ENCODE measurements around the gene TACO1. TPM values are rescaled to one million over a fixed set of nuclear protein-coding genes. Genes with fewer than 3 reads are reported as not detected.

TACO1 gene
- total RNA-seq, 4 donors from 2014 or later: 28.7 to 37.4 (median 30.6) TPM

DNA sequence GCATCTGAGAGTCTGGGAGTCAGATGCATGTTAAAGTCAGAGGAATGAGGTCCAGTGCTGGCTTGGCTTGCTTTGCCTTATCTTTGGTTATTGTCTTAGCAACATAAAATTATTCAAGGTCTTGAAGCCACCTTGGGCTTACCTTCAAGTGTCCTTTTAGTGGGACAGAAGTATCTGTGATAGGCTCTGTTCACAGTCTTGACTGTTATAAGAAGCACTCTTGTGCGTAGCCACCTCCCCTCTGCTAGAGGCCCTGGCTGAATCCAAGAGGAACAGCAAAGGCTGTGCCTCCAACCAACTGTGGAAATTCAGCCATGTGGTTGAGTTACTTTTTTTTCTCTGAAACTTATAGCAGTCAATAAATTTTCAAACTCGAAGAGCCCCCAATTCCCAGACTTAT lies 13.0 kb downstream of the TACO1 start:
- Histone ChIP-seq H3K4me1 (no peaks in the 10 kb centered on the region), H3K9me3 (no peaks in the 10 kb centered on the region), H3K4me3 (no peak overlapping the region), H3K27me3 (no peaks in the 10 kb centered on the region), H3K27ac (no peak overlapping the region), H3K36me3 (peaks cover 0 to 21% of the 10 kb centered on the region in 2 donors)
- no peak for TF ChIP-seq POLR2A (IDR thresholded peaks at IDR 0.05)
- TF ChIP-seq, protein P1, sequence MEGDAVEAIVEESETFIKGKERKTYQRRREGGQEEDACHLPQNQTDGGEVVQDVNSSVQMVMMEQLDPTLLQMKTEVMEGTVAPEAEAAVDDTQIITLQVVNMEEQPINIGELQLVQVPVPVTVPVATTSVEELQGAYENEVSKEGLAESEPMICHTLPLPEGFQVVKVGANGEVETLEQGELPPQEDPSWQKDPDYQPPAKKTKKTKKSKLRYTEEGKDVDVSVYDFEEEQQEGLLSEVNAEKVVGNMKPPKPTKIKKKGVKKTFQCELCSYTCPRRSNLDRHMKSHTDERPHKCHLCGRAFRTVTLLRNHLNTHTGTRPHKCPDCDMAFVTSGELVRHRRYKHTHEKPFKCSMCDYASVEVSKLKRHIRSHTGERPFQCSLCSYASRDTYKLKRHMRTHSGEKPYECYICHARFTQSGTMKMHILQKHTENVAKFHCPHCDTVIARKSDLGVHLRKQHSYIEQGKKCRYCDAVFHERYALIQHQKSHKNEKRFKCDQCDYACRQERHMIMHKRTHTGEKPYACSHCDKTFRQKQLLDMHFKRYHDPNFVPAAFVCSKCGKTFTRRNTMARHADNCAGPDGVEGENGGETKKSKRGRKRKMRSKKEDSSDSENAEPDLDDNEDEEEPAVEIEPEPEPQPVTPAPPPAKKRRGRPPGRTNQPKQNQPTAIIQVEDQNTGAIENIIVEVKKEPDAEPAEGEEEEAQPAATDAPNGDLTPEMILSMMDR (IDR thresholded peaks at IDR 0.05 in 4 of 5, conservative IDR thresholded peaks at IDR 0.05 in 1 of 5): no peak
- in situ Hi-C loops (cut with MboI; ENCODE audit: low sequenced_read_pairs in 4 of 4) (loop anchor here (5.0 kb wide), 1 partner anchor 191 kb away; no protein-coding TSS in a partner anchor), intact Hi-C loops (cut with DNase I; ENCODE audit: low total_unique reads) (no loop called here)
- no peak for ATAC-seq
- DNase-seq: no peak

DNA sequence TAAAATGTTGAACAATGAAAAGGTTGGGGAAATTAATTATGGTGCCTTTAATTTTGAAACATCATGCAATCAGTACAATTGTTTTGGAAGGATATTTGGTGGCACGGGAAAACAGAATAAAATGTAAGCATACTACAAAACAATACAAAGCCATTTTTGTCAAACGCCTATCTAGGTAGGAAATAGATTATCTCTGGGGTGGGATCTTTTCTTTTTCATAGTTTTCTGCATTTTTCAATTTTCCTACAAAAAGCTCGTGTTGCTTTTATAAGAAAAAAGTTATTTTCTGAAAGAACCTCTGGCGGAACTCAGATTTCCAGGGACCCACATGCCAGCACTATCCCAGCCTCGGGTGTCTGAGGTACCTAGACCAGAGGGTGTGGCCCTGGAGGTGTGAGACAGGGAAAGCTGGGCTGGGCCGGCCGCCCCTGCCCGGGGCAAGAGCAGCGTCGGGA lies 20.6 kb downstream of the TACO1 start:
- no peaks in the 10 kb centered on the region for H3K27me3 ChIP-seq
- no peaks in the 10 kb centered on the region for H3K36me3 ChIP-seq
- H3K4me3 ChIP-seq: peak overlapping the region; percentile 67 to 73 (median 70)
- in situ Hi-C loops (cut with MboI; ENCODE audit: low sequenced_read_pairs in 4 of 4) (no loop called here), intact Hi-C loops (cut with DNase I; ENCODE audit: low total_unique reads) (loop anchor here (5.0 to 10.0 kb wide), 3 partner anchors 76 to 221 kb away; partner anchors contain the start of genes SMARCD2 and STRADA)
- peaks cover 33 to 35% of the 10 kb centered on the region in 2 donors for H3K4me1 ChIP-seq
- H3K9me3 ChIP-seq: no peaks in the 10 kb centered on the region
- TF ChIP-seq, protein P1 (IDR thresholded peaks at IDR 0.05 in 4 of 5, conservative IDR thresholded peaks at IDR 0.05 in 1 of 5): no peak
- no peak for TF ChIP-seq POLR2A (IDR thresholded peaks at IDR 0.05)
- H3K27ac ChIP-seq: peak overlapping the region; percentile 83 to 88 (median 86)
- DNase-seq: no peak
- ATAC-seq: peak in 1 of 2 donors; percentile 0

DNA sequence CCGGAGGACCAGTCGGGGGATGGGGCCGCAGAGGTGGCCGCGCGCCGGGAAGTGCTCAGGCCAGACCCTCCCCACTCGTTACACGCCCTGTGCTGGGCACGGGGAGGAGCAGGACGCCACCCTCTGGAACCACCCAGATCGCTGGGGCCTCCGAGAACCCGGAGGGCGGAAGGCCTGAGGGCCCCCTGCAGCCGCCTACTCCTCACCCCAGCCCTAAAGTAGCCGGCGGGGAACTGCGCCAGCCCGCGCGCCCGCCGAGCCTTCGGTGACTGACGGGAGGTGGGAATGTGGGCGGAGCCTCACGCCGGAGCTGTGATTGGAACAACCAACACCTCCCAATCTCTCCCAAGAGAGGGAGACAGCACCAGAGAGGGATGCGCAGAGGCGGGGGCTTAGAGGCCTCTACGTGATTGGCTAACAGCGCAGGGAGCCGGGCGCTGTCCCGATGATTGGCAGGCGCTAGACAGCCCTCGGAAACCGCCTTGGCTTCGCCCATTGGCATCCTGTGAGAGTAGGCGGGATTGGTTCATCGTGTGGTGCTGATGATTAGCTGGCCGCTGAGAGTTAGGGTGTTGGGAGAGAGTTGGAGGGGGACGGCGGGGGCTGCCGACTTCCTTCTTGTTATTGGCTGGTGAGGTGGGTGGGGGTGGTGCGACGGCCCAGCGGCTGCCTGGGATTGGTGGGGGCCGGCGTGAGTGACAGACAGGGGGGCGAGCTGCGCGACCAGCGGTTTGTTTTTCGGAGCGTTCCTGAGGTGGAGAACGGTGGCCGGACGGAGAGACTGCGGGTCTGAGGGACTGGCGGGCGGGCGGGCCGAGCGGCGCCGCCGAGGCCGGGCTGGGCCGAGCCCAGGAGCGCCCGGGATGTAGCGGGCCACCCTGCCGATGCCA lies 21.2 kb downstream of the TACO1 start, which contains the start of gene MAP3K3:
Gene MAP3K3 (plus strand): TSS at position 734 of the 890 bp plus-strand sequence. CDS start 343 bp downstream, outside the sequence.
- Histone ChIP-seq H3K4me1 (peaks cover 40 to 41% of the 10 kb centered on the region in 2 donors), H3K4me3 (peak within 1 kb of the TSS; percentile 67 to 84 (median 74)), H3K9me3 (no peaks in the 10 kb centered on the region), H3K27me3 (no peaks in the 10 kb centered on the region), H3K36me3 (no peaks in the 10 kb centered on the region), H3K27ac (peak within 1 kb of the TSS; percentile 85 to 90 (median 87))
- peak; percentile 92 to 93 for ATAC-seq
- TF ChIP-seq, protein P1 (IDR thresholded peaks at IDR 0.05 in 4 of 5, conservative IDR thresholded peaks at IDR 0.05 in 1 of 5): peak in 2 of 5 experiments; percentile 23 to 26
- TF ChIP-seq POLR2A (IDR thresholded peaks at IDR 0.05): peak; percentile 84 to 87
- peak; percentile 99 to 100 for DNase-seq
- in situ Hi-C loops (cut with MboI; ENCODE audit: low sequenced_read_pairs in 4 of 4) (no loop called here), intact Hi-C loops (cut with DNase I; ENCODE audit: low total_unique reads) (loop anchor here (1.0 to 10.0 kb wide), 5 partner anchors 72 to 220 kb away; partner anchors contain the start of genes DCAF7, DDX42, SMARCD2 and STRADA)

DNA sequence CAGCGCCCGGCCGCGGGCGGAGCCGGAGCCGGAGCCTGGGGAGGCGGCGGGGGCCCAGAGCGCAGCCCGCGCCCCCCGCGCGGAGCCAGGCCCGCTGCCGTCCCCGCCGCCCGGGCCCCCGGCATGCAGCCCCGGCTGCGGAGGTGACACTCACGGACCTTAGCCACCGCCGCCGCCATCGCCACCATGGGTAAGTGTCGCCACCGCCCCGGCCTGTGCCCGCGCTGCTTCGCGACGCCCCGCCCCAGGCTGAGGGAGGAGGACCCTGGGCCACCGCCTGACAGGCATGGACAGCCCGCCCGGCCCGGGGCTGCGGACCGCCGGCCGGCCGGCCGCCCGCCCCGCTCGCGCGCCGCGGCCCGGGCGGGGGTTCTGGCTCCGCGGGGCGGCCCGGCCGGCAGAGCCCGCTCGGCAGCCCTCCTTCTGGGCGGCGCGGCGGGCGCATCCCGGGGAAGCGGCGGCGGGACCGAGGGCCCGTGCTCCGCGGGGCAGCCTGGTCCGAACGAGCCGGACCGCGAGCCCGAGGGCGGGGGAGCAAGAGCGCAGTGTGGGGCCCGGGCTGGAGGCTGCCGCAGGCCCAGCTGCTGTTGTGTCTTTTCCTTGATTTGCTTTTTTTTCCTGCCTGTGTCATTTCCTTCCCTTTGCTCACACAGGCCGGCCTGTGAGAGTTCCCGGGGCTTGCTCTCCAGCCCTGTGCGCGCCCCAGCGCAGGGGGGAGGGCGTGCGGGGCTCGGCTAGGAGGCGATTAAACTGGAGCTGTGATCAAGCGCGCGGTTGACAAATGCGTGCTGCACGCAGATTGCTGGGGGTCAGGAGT lies 22.1 kb downstream of the TACO1 start:
- intact Hi-C loops (cut with DNase I; ENCODE audit: low total_unique reads): loop anchor here (1.0 to 10.0 kb wide), 5 partner anchors 72 to 220 kb away; partner anchors contain the start of genes DCAF7, DDX42, SMARCD2 and STRADA
- DNase-seq (peak; percentile 29 to 71), ATAC-seq (peak; percentile 60 to 61)
- H3K9me3 ChIP-seq: no peaks in the 10 kb centered on the region
- in situ Hi-C loops (cut with MboI; ENCODE audit: low sequenced_read_pairs in 4 of 4): no loop called here
- H3K36me3 ChIP-seq: no peaks in the 10 kb centered on the region
- H3K4me3 ChIP-seq: peak overlapping the region; percentile 64 to 84 (median 74)
- peak overlapping the region; percentile 85 to 90 (median 87) for H3K27ac ChIP-seq
- TF ChIP-seq, protein P1 (IDR thresholded peaks at IDR 0.05 in 4 of 5, conservative IDR thresholded peaks at IDR 0.05 in 1 of 5): no peak
- TF ChIP-seq POLR2A (IDR thresholded peaks at IDR 0.05): peak in 1 of 2 donors; percentile 29
- peaks cover 49% of the 10 kb centered on the region in 2 donors for H3K4me1 ChIP-seq
- no peaks in the 10 kb centered on the region for H3K27me3 ChIP-seq
